HG02798 (cell line): ENCODE results near the gene HAUS5.

Experiments used
- ATAC-seq: cut with Tn5 transposase; IDR thresholded peaks from one replicate; pipeline ENCODE4 v1.9.1; 2021; ENCODE audit warnings: mild to moderate bottlenecking; ENCODE audit not compliant: unreplicated experiment, poor library complexity

HAUS5 gene

GRCh38 chr19:35666251-35666913, 53.8 kb downstream of the HAUS5 start, which contains the start of gene UPK1A:
TSS of gene UPK1A (plus strand) at chr19:35666517. CDS start at chr19:35666813, 296 bp downstream.
- no peak for ATAC-seq

GRCh38 chr19:35669566-35669965, 57.0 kb downstream of the HAUS5 start:
- ATAC-seq = no peak

- ATAC-seq = no peak
Observed at GRCh38 chr19:35669974-35670373, 57.4 kb downstream of the HAUS5 start.

GRCh38 chr19:35670686-35671085, 58.2 kb downstream of the HAUS5 start:
- ATAC-seq = no peak

- ATAC-seq = no peak
Observed at GRCh38 chr19:35671818-35672217, 59.3 kb downstream of the HAUS5 start.

GRCh38 chr19:35673121-35673804, 60.7 kb downstream of the HAUS5 start:
- ATAC-seq = no peak
